ENCODE data around the gene CHCHD3.
"Not testable (repeated sequence)": the region's sequence is repeated elsewhere in the genome, so short reads cannot be mapped to it uniquely, and the experiment has no call there.

Gene CHCHD3

GRCh38 chr7:132932296-132933071 lies 149.4 kb downstream of the CHCHD3 start:
- no peak overlapping the region for H3K27ac ChIP-seq
- TF ChIP-seq ZFX (IDR thresholded peaks at IDR 0.05; ENCODE audit: borderline replicate concordance), result no peak
- TF ChIP-seq, protein P1, sequence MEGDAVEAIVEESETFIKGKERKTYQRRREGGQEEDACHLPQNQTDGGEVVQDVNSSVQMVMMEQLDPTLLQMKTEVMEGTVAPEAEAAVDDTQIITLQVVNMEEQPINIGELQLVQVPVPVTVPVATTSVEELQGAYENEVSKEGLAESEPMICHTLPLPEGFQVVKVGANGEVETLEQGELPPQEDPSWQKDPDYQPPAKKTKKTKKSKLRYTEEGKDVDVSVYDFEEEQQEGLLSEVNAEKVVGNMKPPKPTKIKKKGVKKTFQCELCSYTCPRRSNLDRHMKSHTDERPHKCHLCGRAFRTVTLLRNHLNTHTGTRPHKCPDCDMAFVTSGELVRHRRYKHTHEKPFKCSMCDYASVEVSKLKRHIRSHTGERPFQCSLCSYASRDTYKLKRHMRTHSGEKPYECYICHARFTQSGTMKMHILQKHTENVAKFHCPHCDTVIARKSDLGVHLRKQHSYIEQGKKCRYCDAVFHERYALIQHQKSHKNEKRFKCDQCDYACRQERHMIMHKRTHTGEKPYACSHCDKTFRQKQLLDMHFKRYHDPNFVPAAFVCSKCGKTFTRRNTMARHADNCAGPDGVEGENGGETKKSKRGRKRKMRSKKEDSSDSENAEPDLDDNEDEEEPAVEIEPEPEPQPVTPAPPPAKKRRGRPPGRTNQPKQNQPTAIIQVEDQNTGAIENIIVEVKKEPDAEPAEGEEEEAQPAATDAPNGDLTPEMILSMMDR (IDR thresholded peaks at IDR 0.05), result no peak

- no peak overlapping the region for H3K27ac ChIP-seq
- TF ChIP-seq ZFX (IDR thresholded peaks at IDR 0.05; ENCODE audit: borderline replicate concordance), result no peak
- TF ChIP-seq, protein P1 (IDR thresholded peaks at IDR 0.05), result peak; percentile 31; the same call in 1 of the 2 replicates
Measured at GRCh38 chr7:132930881-132931280, 151.0 kb downstream of the CHCHD3 start.

GRCh38 chr7:132929944-132930343 lies 151.9 kb downstream of the CHCHD3 start:
- not testable (repeated sequence) for H3K27ac ChIP-seq

- no peak overlapping the region for H3K27ac ChIP-seq
- no peak for TF ChIP-seq ZFX (IDR thresholded peaks at IDR 0.05; ENCODE audit: borderline replicate concordance)
- TF ChIP-seq, protein P1 (IDR thresholded peaks at IDR 0.05), result no peak
Measured at GRCh38 chr7:132919771-132920170, 162.1 kb downstream of the CHCHD3 start.

GRCh38 chr7:132915647-132916046 lies 166.2 kb downstream of the CHCHD3 start:
- no peak for TF ChIP-seq ZFX (IDR thresholded peaks at IDR 0.05; ENCODE audit: borderline replicate concordance)
- TF ChIP-seq, protein P1 (IDR thresholded peaks at IDR 0.05), result no peak
- H3K27ac ChIP-seq, result no peak overlapping the region

DNA sequence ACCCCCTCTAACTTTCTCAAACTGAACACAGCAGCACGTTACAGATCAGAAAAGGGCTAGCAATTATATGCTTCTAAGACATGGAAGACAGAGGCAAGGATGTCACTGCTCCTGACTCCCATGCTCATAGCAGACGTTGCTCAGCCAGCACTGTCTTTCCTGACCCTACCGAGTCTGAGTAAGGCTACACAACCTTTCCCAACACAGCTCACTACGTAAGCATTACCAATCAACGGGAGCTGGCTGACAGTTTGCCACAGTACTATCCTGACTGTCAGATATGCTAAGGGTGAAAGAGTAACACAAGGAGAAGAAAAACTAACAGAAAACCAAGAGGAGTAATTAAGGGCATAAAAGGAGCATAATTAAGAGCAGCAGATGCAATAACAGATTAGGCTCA lies 171.2 kb downstream of the CHCHD3 start:
- H3K27ac ChIP-seq, result no peak overlapping the region
- no peak for TF ChIP-seq ZFX (IDR thresholded peaks at IDR 0.05; ENCODE audit: borderline replicate concordance)
- TF ChIP-seq, protein P1 (IDR thresholded peaks at IDR 0.05), result no peak

DNA sequence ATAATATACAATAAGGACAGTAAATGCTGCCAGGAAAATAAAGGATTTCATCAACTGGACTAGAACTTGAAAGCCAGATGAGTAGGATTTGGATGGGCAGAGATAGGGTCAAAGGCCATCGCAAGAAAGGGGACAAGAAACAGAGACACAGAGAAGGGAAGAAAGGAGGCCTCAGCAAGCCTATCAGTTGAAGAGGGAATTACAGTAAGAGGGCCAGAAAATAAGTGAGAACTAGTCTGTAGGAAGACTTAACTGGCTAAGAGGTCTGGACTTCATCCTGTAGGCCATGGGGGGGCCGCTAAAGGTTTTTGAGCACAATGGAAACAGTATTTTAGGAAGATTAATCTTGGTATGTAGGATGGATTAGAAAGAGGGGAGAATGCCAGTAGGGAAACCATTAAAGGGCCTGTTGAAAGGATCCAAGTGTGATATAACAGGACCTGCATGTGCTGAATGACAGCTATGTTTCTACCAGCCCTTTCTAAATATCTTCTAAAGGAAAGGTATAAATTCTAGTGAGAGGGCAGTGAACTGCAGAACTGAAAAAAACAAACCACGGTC lies 174.4 kb downstream of the CHCHD3 start:
- H3K27ac ChIP-seq, result no peak overlapping the region
- TF ChIP-seq, protein P1 (IDR thresholded peaks at IDR 0.05), result no peak
- TF ChIP-seq ZFX (IDR thresholded peaks at IDR 0.05; ENCODE audit: borderline replicate concordance), result no peak

All from 22Rv1 (cell line).